ENCODE results near the gene UBXN10.
A peak's percentile ranks its signal among the peaks of the same experiment; 100 is the strongest.

The UBXN10 gene

DNA sequence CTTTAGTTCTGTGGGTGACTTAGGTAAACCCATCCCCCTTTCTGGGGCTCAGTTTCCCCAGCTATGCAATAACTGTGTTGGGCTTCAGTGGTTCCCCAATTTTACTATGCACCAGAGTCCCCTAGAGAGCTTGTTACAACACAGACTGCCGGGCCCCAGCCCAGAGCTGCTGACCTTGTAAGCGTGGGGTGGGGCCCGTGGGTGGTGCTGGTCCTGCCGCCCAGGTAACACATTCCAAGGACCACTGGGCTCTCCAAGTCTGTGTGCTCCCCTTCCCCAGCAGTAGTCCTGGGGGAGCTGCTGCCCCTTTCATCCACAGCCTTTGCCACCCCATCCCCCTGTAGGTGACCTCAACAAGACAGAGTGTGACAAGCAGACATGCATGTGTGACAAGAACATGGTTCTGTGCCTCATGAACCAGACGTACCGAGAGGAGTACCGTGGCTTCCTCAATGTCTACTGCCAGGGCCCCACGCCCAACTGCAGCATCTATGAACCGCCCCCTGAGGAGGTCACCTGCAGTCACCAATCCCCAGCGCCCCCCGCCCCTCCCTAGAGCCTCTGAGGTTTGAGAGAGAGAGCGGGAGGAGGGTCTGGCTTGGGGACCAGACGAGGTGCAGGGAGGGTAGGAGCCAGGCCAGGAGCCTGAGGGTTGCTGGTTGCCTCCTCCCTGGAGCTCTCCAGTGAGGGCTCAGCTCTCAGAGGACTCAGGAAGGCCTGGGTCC, 37.9 kb upstream of the UBXN10 start:
- no peak for DNase-seq
- TF ChIP-seq POLR2A (IDR thresholded peaks at IDR 0.05; ENCODE audit: low read length) (no peak), GATA1 (IDR thresholded peaks at IDR 0.05; ENCODE audit: low read depth, low read length) (no peak)

DNA sequence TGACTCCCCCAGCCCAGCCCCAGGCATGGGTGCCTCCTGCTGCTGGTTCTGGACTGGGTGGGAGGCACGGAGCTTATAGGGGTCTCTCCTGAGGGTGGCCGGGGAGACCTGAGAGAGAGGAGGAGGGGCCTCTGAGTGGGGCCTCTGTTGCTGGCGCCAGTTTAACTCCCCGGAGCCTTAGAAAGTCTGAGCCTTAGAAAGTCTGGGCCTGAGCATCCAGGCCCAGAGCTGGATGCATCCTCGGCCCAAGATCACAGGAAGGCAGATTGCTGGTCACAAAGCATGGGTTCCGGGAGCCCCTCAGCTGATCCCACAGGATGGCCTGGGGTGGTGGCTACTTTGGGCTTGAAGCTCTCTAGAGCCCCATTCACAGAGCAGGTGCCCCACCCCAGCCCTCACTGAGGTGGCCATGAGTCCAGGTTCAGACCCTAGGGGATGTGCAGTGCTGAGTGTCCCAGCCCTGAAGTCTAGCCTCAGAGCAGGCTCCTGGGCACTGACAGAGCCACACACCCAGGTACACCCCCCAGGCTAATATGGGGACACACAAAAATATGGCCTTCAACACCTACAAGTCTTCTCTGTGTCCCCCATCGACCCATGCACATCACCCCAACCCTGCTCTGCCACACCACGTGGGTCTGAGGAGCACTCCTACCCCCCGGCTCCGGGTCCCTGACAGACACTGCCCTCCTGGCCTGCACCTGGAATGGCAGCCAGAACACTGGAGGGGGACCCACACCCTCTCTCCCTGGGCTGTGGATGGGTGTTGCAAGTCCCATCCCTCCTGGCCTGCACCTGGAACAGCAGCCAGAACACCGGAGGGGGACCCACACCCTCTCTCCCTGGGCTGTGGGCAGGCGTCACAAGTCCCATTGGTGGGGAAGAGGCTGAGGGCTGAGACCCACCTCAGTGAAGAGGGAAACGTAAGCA, 37.1 kb upstream of the UBXN10 start:
- no peak for TF ChIP-seq POLR2A (IDR thresholded peaks at IDR 0.05; ENCODE audit: low read length)
- no peak for TF ChIP-seq GATA1 (IDR thresholded peaks at IDR 0.05; ENCODE audit: low read depth, low read length)
- no peak for DNase-seq

DNA sequence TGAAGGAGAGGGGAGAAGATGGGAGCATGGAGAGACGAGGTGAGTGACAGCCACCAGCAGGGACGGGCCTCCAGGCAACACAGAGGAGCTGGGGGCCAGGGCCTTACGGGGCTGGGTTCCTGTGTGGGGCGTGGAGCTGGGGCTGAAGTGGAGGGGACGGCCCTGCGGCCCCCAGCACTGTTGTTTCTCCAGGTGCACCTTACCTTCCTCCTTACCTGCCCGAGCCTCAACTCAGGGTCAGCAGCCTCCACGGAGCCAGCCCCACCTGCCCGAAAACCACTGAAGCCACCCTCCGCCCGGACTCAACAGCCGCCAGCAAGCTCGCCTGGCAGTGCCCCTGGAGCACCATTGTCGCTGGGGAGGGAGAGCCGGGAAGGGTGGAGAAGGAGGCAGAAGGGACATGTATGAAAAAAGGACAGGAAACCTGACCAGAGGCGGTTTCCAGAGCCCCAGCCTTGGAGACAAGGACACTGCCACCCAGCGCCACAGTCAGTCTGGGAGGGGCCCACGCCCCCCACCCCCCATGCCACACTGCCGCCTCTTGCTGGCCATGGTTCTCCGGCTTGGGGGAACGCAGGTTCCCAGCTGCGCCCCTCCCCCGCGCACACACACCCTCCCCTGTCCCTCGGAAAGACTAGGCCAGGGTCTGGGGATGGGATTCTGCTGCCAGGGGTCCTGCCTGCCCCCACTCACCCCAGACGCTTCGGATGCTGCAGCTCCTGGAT, 36.1 kb upstream of the UBXN10 start:
- no peak for TF ChIP-seq POLR2A (IDR thresholded peaks at IDR 0.05; ENCODE audit: low read length)
- TF ChIP-seq GATA1 (IDR thresholded peaks at IDR 0.05; ENCODE audit: low read depth, low read length), result no peak
- no peak for DNase-seq

DNA sequence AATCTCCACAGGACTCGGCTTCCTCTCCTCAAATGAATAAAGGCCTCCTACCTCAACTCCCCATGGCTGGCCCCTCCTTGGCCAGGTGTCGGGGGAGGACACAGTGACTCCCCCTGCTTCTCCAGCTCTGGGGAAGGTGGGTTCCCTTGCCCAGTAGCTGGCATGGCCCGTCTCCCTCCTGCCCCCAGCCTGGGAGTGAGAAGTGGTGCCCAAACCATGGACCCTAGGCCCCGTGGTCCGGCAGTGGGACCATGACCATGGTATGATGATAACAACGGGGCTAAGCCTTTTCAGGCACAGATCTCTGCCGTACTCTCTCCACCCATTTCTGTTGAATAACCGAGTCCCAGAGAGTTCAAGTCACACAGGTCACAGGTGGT, 35.6 kb upstream of the UBXN10 start:
- DNase-seq, result no peak
- TF ChIP-seq GATA1 (IDR thresholded peaks at IDR 0.05; ENCODE audit: low read depth, low read length) (no peak), POLR2A (IDR thresholded peaks at IDR 0.05; ENCODE audit: low read length) (no peak)

DNA sequence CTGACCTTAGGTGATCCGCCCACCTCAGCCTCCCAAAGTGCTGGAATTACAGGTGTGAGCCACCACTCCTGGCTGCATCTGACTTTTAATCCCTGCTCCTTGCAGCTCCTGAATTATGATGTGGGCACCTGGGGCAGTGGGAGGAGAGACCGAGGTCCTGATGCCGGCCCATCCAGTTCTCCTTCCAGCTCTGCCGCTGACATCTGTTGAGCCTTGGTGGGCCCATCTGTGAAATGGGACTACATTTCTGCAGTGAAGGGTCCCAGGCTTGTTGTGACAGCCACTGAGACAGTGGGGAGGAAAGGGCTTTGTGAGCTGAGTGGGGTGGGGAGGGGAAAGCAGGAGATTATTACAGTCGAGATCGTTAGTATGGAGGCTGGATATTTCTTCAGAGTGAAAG, 34.9 kb upstream of the UBXN10 start:
- TF ChIP-seq POLR2A (IDR thresholded peaks at IDR 0.05; ENCODE audit: low read length) (no peak), GATA1 (IDR thresholded peaks at IDR 0.05; ENCODE audit: low read depth, low read length) (no peak)
- DNase-seq, result no peak

DNA sequence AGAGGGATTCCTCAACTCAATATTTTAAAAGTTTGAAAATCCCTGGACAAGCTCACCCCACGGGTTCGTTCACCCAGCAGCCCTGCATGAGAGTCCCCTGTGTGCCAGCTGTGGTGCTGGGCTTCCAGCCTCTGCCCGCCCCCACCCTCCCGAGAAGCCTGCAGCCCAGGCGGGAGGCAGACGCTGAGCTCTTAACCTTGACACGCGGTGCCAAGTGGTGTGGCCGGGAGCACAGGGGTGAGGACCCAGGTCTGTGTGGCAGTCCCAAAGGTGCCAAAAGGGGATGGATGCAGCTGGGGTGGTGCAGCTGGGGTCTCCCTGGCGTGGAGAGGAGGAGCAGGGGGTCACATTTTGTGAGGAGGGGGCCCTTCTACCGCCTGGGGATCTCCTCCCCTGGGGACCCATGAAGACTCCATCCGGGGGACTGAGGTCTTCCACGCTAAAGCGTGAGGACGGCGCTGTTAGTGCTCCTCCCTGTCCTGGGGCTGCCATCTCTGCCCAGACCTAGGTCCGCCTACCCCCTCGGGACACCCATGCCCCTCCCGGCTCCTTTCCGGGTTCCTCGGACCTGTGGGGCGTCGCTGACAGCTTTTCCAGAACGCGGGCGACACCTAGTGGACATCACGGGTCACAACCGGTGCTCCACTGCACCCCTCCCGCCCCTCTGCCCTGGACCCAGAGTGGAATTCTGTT, 33.8 kb upstream of the UBXN10 start:
- no peak for TF ChIP-seq GATA1 (IDR thresholded peaks at IDR 0.05; ENCODE audit: low read depth, low read length)
- TF ChIP-seq POLR2A (IDR thresholded peaks at IDR 0.05; ENCODE audit: low read length), result no peak

DNA sequence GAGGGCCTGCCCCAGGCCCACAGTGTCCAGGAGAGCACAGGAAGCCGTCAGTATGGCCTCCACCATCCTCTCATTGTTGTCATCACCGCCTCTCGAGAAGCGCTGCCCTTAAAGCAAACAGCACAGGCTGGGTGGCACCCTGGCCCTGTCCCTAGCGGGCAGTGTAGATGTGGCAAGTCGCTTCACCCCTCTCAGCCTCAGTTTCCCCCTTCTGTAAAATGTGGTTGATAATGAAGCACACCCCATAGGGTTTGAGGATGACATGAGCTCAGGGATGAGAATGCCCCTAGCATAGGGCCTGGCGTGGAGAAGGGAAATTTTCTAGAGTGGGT, 33.3 kb upstream of the UBXN10 start:
- DNase-seq, result no peak
- TF ChIP-seq POLR2A (IDR thresholded peaks at IDR 0.05; ENCODE audit: low read length) (no peak), GATA1 (IDR thresholded peaks at IDR 0.05; ENCODE audit: low read depth, low read length) (no peak)

More for the DNA sequence above, 33.8 kb upstream of the UBXN10 start:
- DNase-seq, result peak; percentile 69 to 83

DNA sequence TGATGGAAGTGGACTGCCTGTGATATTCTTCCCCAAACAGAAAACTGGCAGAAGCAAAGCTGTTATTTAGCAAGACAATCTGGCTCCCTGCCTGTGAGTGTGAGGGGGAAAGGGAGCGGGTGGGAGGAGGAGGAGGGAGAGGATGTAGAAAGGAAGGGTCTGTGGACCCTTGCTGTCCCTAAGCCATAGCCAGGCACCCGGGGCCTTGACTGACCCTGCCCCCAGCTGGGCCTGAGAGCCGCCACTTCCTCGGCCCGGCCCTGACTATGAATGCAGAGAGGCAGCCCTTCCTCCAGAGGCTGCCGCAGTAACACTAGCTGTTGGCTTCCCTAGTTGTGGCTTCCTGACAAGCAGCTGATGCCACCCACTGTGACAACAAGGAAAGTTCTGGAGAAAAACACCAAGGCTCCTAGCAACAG, 32.9 kb upstream of the UBXN10 start:
- no peak for TF ChIP-seq GATA1 (IDR thresholded peaks at IDR 0.05; ENCODE audit: low read depth, low read length)

DNA sequence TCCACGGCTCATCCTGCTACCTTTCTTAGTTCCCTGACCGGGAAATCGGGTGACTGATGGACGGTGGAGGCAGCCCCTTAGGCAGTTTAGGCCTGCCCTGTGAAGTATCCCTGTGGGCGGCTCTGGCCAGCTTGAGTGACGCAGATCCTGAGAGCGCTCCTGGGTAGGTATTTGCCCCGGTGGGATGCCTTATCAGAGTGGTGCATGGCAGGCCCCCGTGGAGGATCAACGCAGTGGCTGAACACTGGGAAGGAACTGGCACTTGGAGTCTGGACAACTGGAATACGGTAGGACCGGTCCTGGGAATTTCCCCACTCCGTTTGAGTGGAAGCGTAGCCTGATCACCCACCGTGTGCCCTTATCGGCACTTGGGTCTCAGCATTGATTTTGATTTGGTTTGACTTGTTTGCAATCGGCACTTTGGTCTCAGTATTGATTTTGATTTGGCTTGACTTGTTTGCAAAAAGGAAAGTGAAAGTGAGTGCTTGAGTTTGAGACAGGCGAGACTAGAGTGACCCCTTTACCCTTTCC, 31.5 kb upstream of the UBXN10 start:
- no peak for TF ChIP-seq POLR2A (IDR thresholded peaks at IDR 0.05; ENCODE audit: low read length)
- no peak for TF ChIP-seq GATA1 (IDR thresholded peaks at IDR 0.05; ENCODE audit: low read depth, low read length)
- DNase-seq, result no peak

More for the DNA sequence above, 32.9 kb upstream of the UBXN10 start:
- DNase-seq, result no peak

DNA sequence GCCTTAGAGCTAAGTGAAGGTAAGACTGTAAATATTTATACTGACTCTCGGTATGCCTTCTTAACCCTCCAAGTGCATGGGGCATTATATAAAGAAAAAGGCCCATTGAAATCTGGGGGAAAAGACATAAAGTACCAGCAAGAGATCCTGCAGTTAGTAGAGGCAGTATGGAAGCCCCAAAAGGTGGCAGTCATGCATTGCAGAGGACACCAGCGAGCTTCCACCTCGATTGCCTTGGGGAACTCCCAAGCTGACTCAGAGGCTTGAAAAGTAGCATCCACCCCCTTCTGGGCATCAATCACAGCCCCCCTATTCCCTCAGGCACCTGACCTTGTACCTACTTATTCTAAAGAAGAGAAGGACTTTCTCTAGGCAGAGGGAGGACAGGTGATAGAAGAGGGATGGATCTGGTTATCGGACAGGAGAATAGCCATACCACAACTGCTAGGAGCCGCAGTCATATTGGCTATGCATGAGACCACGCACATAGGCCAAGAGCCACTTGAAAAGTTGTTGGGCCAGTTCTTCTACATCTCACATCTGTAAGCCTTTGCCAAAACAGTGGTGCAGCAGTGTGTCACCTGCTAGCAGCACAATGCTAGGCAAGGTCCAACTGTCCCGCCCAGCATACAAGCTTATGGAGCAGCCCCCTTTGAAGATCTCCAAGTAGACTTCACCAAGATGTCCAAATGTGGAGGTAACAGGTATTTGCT, 27.4 kb upstream of the UBXN10 start:
- no peak for DNase-seq
- no peak for TF ChIP-seq POLR2A (IDR thresholded peaks at IDR 0.05; ENCODE audit: low read length)
- TF ChIP-seq GATA1 (IDR thresholded peaks at IDR 0.05; ENCODE audit: low read depth, low read length), result no peak

DNA sequence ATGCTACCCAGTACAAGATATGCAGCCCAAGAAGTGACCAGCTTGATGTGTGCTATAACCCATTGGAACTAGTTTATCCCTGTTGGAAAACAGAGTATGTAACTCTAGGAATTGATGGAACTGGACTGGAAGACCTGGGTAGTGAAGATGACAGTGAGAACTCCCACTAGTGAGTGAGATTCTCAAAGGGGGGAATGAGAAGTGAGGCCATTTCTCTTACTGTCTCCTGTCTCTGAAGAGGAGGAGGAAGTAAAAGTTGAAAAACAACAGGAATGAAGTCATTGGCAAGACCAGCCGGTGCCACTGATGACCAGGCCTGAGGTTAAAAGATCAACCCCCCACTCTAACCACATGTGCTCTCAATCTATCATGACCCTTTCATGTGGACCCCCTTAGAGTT, 25.9 kb upstream of the UBXN10 start:
- TF ChIP-seq POLR2A (IDR thresholded peaks at IDR 0.05; ENCODE audit: low read length) (no peak), GATA1 (IDR thresholded peaks at IDR 0.05; ENCODE audit: low read depth, low read length) (no peak)
- DNase-seq, result peak; percentile 53 to 60

DNA sequence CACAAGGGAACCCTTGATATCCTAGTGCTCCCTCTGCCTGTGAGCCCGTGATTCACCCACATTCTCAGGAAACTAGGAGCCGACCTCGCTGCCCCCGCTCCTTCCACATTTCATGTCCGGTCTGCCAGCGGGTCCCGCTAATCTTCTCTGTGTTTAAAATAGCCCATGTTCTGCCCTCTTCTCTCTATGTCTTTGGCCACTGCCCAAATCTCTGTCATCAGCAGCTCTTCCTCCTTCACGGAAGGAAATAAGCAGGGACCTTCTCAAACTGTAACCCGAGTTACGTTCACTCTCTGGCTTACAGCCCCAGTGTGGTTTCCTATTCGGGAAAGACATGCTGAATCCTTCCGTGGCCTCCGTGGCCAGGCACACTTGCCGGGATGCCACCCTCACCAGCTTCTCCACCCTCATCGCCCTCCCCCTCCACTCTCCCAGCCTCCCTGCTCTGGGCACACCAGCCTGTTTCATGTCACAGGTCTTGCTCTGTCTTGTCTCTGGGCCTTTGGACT, 21.1 kb upstream of the UBXN10 start:
- DNase-seq, result no peak
- TF ChIP-seq POLR2A (IDR thresholded peaks at IDR 0.05; ENCODE audit: low read length) (no peak), GATA1 (IDR thresholded peaks at IDR 0.05; ENCODE audit: low read depth, low read length) (no peak)

DNA sequence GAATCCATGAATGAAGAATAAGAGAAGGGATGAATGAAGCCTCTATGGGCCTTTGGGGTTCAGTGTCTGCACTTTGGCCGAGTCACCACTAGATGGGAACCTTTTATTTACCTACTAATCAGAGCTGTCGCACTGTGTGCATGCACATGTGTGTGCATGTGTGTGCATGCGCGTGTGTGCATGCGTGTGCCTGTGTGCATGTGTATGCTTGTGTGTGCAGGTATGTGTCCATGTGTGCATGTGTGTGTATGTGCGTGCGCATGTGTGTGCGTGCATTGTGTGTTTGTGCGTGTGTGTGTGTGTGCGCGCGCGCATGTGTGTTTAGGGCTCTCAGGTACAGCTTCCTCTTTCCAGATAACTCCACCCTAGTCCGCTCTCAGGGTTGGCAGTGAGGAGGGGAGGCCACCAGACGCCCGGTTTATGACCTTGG, 20.4 kb upstream of the UBXN10 start:
- DNase-seq, result peak; percentile 55 to 57
- TF ChIP-seq POLR2A (IDR thresholded peaks at IDR 0.05; ENCODE audit: low read length), result no peak
- TF ChIP-seq GATA1 (IDR thresholded peaks at IDR 0.05; ENCODE audit: low read depth, low read length), result no peak

Measured in erythroblast (primary cell).